ENCODE data around the gene STAT5A.

DNA sequence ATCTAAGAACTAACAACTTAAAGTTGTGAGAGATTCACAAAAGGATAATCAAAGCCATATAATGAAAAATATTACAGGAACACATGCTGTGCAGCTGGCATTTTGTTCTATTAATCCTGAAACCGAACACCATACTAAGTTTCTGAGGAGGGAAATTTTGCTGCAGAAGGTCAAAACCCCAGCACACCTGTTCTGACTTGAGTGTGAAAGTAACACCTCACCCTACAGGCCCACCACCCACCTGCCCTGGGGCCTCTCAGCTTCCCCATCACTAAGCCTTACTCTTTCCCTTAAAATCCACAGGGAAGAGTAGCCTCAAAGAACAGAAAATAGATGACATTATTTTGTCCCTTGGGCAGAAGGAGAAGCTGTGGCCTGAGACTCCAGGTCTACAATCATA, 44.8 kb downstream of the STAT5A start:
- TF ChIP-seq, protein P1, sequence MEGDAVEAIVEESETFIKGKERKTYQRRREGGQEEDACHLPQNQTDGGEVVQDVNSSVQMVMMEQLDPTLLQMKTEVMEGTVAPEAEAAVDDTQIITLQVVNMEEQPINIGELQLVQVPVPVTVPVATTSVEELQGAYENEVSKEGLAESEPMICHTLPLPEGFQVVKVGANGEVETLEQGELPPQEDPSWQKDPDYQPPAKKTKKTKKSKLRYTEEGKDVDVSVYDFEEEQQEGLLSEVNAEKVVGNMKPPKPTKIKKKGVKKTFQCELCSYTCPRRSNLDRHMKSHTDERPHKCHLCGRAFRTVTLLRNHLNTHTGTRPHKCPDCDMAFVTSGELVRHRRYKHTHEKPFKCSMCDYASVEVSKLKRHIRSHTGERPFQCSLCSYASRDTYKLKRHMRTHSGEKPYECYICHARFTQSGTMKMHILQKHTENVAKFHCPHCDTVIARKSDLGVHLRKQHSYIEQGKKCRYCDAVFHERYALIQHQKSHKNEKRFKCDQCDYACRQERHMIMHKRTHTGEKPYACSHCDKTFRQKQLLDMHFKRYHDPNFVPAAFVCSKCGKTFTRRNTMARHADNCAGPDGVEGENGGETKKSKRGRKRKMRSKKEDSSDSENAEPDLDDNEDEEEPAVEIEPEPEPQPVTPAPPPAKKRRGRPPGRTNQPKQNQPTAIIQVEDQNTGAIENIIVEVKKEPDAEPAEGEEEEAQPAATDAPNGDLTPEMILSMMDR (IDR thresholded peaks at IDR 0.05): no peak
- TF ChIP-seq POLR2A (IDR thresholded peaks at IDR 0.05): no peak

Data from thyroid gland (tissue), 4 donors.